ENCODE data around the gene RAPGEF5. TPM values are rescaled to one million over a fixed set of nuclear protein-coding genes. Genes with fewer than 3 reads are reported as not detected.

The RAPGEF5 gene
- total RNA-seq, 2 donors from 2014 or later: 19.4 to 32.5 TPM

- Histone ChIP-seq H3K4me1 (no peaks in the 10 kb centered on the region), H3K27me3 (no peaks in the 10 kb centered on the region), H3K4me3 (no peak overlapping the region), H3K27ac (no peak overlapping the region), H3K36me3 (no peaks in the 10 kb centered on the region), H3K9me3 (no peaks in the 10 kb centered on the region)
- TF ChIP-seq CTCF (IDR thresholded peaks at IDR 0.05): no peak
- no peak for DNase-seq (ENCODE audit: low spot score)
Measured at GRCh38 chr7:22364900-22365299, 7.9 kb upstream of the RAPGEF5 start.

- Histone ChIP-seq H3K36me3 (no peaks in the 10 kb centered on the region), H3K4me3 (no peak overlapping the region), H3K9me3 (no peaks in the 10 kb centered on the region), H3K4me1 (no peaks in the 10 kb centered on the region), H3K27ac (no peak overlapping the region), H3K27me3 (no peaks in the 10 kb centered on the region)
- DNase-seq (ENCODE audit: low spot score): no peak
- no peak for TF ChIP-seq CTCF (IDR thresholded peaks at IDR 0.05)
Measured at GRCh38 chr7:22363756-22364422, 6.9 kb upstream of the RAPGEF5 start.

- no peaks in the 10 kb centered on the region for H3K9me3 ChIP-seq
- H3K27ac ChIP-seq: no peak overlapping the region
- no peak overlapping the region for H3K4me3 ChIP-seq
- no peak for DNase-seq (ENCODE audit: low spot score)
- TF ChIP-seq CTCF (IDR thresholded peaks at IDR 0.05): no peak
- no peaks in the 10 kb centered on the region for H3K27me3 ChIP-seq
- no peaks in the 10 kb centered on the region for H3K36me3 ChIP-seq
- H3K4me1 ChIP-seq: peaks cover 0 to 6% of the 10 kb centered on the region in 2 donors
Measured at GRCh38 chr7:22361795-22362194, 4.8 kb upstream of the RAPGEF5 start.

GRCh38 chr7:22361320-22361719 is 4.4 kb upstream of the RAPGEF5 start:
- Histone ChIP-seq H3K27ac (no peak overlapping the region), H3K36me3 (no peaks in the 10 kb centered on the region), H3K9me3 (no peaks in the 10 kb centered on the region), H3K4me1 (peaks cover 0 to 6% of the 10 kb centered on the region in 2 donors), H3K27me3 (no peaks in the 10 kb centered on the region), H3K4me3 (no peak overlapping the region)
- TF ChIP-seq CTCF (IDR thresholded peaks at IDR 0.05): no peak
- no peak for DNase-seq (ENCODE audit: low spot score)

GRCh38 chr7:22358820-22359697 is 2.1 kb upstream of the RAPGEF5 start:
- no peaks in the 10 kb centered on the region for H3K27me3 ChIP-seq
- H3K9me3 ChIP-seq: peaks cover 0 to 8% of the 10 kb centered on the region in 2 donors
- H3K4me1 ChIP-seq: peaks cover 0 to 6% of the 10 kb centered on the region in 2 donors
- no peaks in the 10 kb centered on the region for H3K36me3 ChIP-seq
- TF ChIP-seq CTCF (IDR thresholded peaks at IDR 0.05): no peak
- no peak for DNase-seq (ENCODE audit: low spot score)
- no peak overlapping the region for H3K4me3 ChIP-seq
- H3K27ac ChIP-seq: no peak overlapping the region
